NK-92 (cell line): ENCODE data around the gene CELF4.

Experiments
- DNase-seq: peaks from one replicate; lab custom pipeline; 2025; ENCODE audit not compliant: unreplicated experiment; lab: John Stamatoyannopoulos, UW

The CELF4 gene

DNA sequence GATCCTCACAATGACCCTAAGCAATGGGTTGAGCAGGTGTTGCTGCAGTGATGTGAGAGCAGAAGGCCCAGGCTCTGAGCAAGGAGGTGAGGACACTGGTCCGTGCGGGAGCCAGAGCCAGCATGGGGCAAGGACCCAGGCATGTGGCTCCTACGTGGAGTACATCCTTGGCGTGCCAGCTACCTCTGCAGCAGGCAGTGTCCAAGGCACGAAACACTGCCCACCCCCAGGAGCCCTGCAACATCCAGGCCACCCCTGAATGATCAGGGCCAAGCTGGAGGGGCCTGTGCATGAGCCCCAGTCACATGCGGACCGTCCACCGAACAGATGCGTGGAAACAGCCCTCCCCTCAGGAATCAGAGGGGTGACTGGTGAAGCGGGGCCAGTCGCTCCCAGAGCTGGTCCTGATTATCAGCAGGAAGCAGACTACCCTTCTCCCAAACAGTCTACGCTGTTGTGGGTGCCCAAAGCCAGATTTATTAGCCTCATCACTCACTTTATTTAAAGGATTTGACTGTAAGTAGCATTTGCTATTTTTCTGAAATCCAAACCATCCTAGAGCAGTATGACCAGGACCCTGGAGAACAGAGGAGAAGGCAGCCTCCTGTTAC, 16.8 kb downstream of the CELF4 start:
- no peak for DNase-seq

DNA sequence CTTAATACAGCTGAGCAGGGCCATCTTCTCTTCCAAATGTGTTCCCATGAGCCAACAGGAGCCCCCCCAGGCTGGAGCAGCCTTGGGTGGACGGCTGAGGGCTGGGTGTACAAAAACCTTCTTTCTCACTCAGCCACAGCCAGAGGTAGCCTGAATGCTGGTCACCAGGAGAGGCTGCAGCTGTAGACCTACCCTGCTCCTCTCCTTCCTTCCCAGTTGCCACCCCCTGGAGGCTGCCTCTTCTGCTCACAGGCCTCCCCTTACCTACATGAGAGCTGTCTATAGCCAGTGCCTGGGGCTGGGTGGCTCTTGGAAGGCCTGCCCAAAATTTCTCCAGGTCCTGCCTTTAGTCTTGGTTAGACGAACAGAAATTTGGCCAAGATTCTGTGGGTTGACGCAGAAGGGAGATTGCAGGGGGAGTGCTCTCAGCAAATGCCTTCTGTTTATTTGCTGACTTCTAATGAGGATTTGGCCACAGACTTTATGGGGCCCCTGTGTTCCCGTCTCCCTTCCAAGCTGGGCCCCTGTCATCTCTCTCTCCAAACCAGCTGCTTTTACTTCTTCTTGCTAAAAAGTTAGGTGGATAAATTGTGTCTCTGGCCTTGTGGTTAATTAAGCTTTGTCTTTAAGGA, 18.3 kb downstream of the CELF4 start:
- no peak for DNase-seq

DNA sequence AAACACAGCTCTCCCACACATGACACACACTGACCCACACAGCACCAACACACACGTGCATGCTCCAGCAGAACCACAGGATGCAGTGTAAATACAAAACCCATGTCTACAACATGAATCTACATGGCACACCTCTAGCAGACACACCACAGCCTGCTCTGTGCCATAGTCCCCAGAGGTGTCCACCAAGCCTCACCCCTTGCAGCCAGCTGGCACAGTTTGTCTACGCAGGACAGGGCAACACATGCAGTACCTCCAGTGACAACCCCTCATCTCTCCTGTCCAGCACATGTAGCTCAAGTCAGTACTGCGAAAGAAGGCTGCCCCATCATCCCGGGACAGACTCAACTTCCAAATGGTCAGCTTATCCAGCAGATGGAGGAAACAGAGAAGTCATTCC, 18.9 kb downstream of the CELF4 start:
- no peak for DNase-seq

DNA sequence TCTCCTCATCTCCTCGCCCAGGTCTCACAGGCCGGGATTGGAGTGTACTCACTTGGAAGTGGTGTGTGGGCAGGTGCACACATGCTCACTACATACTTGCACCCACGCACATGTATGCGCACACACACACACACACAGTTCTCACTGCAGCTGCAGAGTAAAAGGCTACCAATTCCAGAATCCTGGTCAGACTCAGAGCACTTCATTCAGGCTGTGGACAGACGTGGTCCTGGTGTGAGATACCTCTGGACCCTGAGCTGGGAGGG, 19.4 kb downstream of the CELF4 start:
- no peak for DNase-seq

DNA sequence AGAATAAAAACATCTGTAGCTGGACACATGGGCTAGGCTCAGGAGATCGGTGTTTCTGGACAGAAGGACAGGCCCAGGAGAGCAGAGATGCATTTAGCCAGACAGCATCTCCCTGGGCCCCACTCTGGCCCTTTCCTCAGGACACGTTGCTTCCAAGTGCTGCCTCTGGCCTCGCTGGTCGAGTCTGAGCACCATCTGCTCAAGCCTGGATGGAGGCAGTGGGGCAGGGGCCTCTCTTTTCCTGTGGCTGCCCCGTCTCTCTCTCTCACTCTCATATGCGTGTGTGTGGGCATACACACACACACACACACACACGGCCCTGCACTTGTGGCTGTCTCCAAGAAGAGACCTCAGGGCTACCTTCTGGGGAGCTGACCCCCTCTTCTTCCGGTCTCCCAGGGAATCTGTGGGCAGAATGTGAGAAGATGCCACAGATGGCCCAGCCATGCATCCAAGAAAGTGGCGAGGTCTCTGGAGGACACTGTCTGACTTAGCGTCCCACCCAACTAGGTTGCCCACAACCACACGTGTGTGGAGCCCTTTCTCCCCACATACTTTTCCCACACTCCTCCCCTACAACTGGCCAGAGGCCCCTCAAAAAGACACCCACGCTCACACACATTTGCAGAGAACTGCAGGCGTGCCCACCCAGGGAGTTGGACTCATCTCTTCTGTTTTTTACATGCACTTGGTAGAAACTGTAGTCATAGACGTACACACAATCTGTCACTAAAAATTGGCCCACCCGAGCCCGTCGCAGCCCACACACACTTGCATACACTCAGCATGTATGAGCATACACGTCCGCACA, 19.9 kb downstream of the CELF4 start:
- no peak for DNase-seq

DNA sequence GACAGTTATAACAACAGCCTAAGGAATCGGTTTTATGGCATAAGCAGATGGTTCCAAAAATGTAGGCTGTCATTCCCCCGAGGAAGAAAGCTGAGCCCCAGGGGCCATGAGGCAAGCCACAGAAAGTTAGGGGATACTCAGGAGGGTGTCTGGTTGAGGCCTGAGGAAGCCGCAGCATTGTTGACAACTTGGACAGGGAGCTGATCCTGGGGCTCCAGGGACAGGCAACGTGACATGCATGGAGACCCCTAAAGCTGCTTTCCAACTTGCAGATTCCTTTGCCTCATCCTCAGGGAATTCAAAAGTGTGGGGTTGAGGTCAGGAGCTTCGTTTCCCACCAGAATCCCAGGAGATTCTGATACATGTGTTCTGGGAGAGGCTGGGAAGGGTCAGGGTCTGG, 20.9 kb downstream of the CELF4 start:
- no peak for DNase-seq

DNA sequence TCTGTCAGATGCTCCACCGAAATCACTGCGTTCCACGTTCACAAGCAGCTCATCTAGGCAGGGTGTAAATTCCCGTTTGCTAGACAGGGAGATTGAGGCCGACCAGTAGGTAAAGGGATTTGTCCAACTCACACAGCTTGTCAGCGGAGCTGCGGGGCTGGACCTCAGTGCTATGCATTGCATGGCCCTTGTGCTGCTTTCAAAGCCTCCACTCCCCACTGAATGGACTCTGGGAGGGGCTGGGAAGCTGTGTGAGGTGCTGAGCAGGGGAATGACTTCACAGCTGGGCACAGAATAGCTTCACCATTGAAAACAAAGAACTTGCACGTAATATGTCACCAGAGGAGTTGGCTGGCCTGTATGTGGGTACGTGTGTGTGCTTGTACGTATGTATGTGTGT, 21.4 kb downstream of the CELF4 start:
- DNase-seq, result no peak

DNA sequence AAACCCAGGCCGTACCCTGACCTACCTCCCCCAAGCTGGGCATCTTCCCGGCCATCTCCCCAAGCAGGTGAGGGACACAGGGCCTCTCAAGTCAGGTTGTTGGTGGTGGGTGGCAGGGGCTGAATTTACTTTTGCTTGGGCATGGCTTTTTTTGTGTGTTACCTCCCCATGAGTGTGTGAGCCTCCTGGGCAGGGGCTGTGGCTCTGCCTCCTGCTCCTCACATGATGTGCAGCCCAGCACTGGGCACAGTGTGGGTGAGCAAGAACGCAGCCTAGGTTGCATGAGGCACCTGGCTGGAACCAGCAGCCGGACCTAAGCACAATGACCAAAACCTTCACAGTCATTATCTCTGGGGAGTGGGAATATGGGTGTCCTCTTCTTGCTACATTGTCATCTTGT, 22.3 kb downstream of the CELF4 start:
- DNase-seq, result no peak

DNA sequence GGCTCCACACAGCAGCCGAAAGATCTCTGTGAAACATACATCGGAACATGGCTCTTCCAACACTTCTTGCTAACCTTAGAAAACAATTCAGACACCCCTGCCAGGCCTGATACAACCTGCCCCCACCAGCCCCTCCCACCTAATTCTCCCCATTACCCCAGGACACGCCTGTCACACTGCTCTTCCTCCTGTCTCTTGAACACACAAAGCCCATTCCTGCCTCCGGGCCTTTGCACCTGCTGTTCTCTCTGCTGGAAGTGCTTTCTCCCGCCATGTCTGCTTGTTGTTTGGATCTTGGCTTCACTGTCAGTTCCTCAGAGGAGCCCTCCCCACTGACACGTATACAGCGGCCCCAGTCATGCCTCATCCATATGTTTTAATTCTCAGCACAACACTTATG, 24.1 kb downstream of the CELF4 start:
- no peak for DNase-seq

DNA sequence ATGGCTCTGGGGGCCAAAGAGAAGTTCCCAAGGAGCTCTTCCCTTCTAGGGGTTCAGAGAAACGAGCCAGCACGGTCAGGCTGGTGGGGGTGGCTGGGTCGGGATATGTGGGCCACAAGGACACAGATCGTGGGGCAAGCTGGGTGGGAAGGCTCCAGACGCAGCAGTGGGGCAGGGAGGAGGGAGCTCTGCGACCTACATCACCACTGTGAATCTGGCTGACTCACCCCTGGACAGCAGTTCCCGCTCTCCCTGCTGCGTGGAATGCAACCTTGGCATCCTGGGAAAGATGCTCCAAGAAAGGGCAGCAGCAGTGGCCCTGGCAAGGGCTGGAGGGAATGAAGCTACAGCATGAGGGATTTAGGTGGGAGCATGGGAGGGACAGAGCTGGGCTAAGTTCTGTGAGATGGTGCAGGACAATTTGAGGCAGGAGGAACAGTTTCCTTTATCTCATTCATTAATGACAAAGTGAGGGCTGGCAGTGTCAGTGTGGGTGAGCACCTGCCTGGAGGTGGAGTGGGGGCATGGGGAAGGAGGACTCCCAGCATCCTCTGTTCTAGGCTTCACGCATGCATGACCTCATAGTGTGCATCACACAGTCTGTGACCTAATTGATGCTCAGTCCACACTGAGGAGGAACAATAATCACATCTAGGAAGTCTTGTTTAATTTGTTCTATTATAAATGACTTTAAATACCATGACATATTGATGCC, 25.0 kb downstream of the CELF4 start:
- DNase-seq, result no peak

DNA sequence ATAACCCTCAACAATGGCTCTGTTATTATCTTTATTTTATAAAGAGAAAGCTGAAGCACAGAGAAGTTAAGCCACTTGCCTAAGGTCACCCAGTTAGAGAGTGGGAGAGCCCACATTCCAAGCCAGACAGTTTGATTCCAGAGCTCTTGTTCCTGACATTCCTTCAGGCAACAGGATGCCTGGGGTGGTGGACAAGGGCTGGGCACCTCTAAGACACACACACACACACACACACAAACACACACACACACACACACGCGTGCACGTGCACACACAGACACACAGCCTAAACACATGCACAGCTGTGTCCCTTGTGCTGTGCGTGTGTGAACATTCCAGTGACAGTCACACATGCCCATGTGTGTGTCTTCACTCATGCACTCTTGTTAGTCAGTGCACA, 26.4 kb downstream of the CELF4 start:
- no peak for DNase-seq

DNA sequence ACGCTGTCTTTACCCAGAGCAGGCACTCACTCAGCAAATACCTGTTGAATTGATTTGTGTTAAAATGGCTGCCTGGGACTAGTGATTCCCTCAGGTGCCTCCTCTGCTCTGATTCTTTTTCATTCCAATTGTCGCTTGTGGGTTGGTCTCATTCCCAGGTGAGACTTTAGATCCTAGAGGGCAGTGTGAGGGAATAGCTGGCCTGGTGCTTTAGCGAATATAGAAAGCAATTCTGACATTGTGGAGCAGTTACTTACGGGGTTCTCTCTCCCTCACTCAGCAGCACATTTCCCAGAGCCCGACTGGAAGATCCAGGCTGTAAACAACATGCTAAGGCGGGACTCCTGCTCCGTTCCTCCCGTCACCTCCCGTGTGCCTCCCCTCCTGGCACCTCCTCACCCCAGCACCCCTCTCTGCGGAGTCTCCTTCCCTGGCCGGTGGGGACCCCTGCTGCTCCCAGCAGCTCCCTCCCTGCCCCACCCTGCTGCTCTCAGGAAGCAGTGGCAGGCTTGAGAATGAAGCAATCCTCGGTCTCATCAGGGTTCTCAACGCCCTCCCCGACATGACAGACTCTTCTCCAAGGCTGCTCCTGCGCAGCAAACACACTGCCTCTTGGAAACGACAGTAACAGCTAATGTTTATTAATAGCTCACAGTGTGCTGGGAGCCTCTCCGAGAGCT, 26.9 kb downstream of the CELF4 start:
- DNase-seq, result no peak

DNA sequence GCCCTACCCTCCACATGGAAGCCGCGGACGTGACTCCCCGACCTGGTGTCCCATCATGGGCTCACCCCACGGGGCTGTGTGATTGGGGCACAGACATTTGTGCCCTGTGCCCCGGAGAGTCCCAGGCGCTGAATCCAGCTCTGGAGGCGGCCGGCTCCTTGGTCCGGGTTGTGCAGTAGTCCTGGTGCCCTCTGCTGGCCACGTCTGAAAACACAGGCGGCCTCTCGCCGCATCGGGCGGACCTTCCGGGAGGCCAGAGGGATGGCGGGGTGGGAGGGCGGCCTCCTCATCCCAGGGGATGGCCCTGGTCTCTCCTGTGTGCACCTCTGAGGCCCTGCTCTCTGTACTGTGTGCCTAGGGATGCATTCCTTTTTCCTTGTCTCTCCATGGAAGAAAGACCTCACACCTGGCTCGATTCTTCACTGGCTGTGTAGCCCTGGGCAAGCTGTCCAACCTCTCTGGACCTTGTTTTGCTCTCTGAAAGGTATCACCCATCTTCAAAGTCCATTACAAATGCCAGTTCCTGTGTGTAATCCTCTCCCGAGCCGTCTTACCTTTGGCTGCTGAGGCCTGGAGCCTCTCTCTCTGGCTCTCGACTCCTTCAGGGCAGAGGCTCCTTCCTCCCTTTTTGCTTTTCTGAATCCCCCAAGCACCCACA, 27.6 kb downstream of the CELF4 start:
- no peak for DNase-seq

DNA sequence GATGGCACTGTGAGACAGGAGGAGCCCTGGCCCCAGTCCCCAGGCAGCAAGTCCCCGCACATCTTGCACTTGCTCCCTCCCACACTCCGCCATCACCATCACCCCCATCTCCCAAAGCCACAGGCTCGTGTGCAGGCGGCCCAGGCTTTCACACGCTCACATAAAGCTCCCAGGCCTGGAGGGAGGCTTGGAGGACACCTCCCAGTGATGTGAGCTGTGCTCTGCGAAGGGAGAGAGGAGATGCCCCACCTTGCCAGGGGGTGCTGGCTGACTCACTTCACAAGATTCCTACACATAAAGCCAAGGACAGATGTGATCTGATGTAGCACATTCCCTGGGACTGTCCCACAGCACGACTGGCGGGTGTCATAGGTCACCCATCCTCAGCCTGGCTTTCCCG, 28.9 kb downstream of the CELF4 start:
- no peak for DNase-seq

DNA sequence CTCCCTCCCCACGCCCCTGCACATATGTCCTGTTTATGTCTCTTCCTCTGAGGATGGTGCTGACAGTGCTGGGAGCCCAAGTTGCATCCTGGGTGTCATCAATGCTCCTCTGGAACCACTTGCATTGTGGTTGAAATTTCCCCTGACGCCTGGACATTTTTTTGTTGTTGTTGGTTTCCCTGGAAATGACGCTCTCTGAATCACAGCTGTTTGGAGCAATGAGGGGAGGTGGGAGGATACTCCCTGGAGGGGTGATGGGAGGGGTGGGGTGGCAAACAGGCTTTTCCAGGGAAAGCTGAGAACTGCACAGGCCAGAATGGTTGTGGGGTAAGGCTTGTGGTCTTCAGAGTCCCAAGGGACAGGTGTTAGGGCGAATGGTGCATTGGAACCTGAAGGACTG, 29.6 kb downstream of the CELF4 start:
- DNase-seq, result no peak

DNA sequence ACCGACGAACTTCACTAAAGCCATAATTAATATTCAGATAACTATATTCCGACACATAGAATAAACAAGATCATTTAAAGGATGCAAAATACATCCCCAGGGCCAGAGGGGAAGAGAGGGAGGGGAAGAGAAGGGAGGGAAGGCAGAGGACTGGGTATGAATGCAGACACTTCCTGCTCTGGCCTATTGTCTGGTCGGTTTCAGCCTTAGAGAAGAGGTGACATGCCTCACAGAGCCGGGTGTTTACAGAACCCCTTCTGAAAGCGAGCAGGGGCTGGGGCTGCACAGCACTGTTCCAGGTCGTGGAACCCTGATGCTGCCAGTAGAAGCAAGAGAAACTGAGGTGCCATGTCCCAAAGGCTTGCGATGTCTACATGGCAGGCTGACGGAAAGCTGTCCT, 31.0 kb downstream of the CELF4 start:
- DNase-seq, result no peak

DNA sequence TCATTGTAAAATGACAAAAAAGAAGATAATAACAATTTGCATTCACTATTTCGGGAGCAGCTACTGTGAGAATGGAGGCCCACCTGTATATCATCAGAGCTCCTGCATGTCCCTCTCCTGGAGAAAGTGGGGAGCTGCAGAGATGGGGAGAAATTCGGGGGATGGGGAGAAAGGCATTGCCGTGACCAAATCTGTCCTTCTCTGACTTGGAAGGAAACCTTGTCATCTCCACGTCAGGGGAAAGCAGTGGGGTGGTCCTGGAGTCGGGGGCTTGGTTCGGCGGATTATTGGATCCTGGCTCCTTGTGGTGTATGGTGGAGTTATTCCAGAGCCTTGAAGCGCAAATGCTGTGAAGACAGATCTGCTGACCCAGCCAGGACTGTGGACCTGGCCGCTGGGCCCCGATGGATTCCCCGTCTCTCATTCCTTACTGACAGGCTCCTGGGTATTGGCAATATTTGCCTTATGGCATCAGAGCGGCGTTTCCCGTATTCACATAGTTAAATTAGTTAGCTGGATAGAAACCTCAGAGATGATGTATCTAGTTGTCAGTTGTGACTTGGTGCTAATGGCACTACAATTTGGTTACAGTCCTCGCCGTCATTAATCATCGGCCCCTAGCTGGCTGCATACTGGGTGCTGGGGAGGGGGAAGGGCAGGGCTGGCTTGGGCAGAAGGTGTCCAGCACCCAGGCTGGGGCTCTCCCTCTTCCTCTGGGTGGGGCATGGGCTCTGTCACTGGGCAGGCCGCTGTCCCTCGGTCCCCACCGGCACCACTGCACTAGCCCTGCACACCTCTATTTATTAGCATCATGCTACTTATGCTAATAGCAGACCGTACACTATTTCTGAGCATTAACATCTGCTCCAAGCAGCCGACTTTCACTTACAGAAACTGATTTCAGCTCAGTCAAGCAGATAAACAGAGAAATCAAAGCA, 31.7 kb downstream of the CELF4 start:
- DNase-seq, result no peak

DNA sequence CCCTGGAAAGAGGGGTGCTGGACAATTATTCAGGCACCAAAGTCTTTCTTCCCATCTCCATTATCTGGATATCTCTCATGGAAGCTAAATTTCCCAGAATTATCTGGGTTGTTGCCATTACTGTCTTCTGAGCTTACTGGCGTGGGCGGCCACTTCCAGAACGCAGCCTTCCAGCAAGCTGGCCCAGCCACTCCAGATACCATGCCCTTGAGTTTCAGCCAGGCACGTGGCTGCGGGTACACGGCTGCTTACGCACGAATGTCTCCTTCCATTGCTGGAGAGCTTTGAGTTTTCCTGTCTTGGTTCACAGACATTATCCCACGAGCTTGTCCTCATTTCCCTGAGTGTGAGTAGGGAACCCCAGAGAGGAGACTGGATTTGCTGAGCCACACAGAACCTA, 32.7 kb downstream of the CELF4 start:
- DNase-seq, result no peak

DNA sequence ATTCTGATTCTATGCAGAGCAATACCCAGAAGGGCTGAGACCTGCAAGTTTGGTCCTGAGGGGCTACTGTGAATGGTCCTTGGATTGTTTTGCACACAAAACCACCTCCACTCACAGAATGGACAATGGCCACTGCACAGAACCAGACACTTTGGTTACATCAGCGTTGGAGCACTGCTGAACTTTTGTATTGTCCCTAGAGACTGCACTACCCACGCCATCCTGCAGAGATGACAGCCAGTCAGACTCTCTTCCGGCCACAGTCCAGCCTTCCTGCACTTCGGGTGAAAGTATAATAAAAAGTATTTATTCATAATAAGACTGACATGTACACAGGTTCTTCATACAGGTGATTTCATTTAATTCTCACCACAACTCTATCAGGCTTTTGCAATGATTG, 35.7 kb downstream of the CELF4 start:
- DNase-seq, result no peak

DNA sequence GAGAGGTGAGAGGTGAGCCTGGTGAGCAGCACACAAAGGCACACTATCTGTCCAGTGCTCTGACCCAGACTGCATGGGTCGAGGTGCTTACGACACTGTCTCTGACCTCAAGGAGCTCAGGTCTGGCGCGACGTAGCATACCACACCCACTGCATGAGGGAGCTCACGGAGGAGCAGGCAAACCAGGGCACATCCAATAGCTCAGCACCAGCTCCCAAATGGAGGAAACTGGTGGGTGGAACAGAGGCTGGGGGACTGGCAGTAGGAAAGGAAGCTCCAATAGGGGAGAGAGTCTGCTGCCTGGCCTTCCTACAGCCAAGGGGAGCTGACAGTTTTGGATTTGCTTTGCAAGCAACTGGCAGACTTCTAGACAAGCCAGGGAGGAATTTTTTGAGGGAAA, 36.3 kb downstream of the CELF4 start:
- DNase-seq, result no peak
